ENCODE data around the gene ZBTB20.

DNA sequence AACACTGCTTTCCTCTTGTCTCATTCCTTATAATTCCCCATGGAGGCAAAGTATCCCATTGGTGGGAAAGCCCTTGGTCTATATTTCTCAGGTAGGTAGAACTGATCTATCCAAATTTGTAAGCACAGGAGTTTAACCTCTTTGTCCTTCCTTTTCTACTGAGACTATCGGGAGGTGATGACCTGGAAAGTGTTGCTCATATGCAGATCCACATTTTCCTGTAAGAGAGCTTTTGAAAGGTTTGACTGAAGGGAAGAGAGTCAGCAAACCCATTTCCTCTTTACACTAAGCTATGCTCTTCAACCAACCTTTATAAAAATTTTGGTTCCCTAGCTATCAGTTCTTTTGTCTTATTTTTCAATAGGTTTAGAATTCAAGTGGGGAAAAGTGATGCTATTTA is 652.6 kb downstream of the ZBTB20 start:
- TF ChIP-seq, protein P1, sequence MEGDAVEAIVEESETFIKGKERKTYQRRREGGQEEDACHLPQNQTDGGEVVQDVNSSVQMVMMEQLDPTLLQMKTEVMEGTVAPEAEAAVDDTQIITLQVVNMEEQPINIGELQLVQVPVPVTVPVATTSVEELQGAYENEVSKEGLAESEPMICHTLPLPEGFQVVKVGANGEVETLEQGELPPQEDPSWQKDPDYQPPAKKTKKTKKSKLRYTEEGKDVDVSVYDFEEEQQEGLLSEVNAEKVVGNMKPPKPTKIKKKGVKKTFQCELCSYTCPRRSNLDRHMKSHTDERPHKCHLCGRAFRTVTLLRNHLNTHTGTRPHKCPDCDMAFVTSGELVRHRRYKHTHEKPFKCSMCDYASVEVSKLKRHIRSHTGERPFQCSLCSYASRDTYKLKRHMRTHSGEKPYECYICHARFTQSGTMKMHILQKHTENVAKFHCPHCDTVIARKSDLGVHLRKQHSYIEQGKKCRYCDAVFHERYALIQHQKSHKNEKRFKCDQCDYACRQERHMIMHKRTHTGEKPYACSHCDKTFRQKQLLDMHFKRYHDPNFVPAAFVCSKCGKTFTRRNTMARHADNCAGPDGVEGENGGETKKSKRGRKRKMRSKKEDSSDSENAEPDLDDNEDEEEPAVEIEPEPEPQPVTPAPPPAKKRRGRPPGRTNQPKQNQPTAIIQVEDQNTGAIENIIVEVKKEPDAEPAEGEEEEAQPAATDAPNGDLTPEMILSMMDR (IDR thresholded peaks at IDR 0.05; ENCODE audit: borderline replicate concordance, extremely low read depth, low read length, poor library complexity, severe bottlenecking) = no peak
- TF ChIP-seq EZH2 (IDR thresholded peaks at IDR 0.05; ENCODE audit: borderline replicate concordance, low read depth, low read length, severe bottlenecking) = no peak

Measured in DND-41 (cell line).